Activated CD4-positive, alpha-beta T cell treated with anti-CD3 and anti-CD28 coated beads, Interleukin-2, Interleukin-6, amounts not matched to agents 100 ng/mL and 50 ng/mL, durations not matched to agents 16 hours and 8 hours (primary cell): ENCODE measurements around the gene CTTNBP2.
A peak's percentile ranks its signal among the peaks of the same experiment; 100 is the strongest.
"Not testable (repeated sequence)": the region's sequence is repeated elsewhere in the genome, so short reads cannot be mapped to it uniquely, and the experiment has no call there.

ENCODE experiments used
- DNase-seq: peaks from one replicate; pipeline ENCODE4 v3.0.0-alpha.2; 2020

The CTTNBP2 gene

DNA sequence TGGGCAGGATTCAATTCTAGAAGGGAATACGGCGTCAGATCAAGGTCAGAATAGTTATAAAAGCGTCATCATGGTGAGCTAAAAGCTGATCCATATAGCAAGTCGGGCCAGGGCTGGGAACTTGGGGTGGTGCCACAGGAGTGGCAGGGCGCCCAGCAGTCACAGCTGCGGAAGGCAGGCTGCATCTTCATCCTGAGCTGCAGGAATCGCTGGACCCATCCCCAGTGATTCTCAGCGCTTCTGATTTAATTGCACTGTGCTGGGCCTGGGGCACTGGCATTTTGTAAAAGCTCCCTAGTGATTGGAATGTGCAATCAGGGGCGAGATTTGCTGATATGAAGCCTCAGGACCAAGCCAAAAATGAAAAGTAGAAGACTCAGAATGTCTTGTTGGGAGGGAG, 135.3 kb downstream of the CTTNBP2 start:
- no peak for DNase-seq

DNA sequence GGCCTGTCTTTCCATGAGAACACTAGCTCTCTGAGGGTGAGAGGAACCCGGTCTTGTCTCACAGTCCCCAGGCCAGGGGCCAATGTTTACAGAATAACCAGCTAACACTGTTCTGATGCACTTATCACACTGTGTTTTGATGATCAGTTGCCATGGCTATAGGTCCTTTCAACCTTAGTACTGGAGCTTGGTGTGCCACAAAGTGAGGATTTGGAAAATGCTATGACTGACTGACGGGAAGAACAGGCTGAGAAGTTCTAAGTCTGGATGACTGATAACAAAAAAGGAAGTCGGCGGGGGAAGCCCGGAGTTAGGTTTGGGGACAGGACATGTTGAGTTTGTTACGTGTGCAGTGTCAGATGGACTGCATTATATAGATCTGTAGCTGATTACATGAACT, 141.8 kb downstream of the CTTNBP2 start:
- DNase-seq: peak; percentile 49

- DNase-seq: no peak
Measured at GRCh38 chr7:117730390-117730789, 142.9 kb downstream of the CTTNBP2 start.

GRCh38 chr7:117728890-117729624, 144.2 kb downstream of the CTTNBP2 start:
- DNase-seq: no peak

GRCh38 chr7:117724898-117725297, 148.3 kb downstream of the CTTNBP2 start:
- no peak for DNase-seq

GRCh38 chr7:117719377-117719776, 153.9 kb downstream of the CTTNBP2 start:
- DNase-seq: no peak

GRCh38 chr7:117718116-117718835, 155.0 kb downstream of the CTTNBP2 start:
- no peak for DNase-seq

DNA sequence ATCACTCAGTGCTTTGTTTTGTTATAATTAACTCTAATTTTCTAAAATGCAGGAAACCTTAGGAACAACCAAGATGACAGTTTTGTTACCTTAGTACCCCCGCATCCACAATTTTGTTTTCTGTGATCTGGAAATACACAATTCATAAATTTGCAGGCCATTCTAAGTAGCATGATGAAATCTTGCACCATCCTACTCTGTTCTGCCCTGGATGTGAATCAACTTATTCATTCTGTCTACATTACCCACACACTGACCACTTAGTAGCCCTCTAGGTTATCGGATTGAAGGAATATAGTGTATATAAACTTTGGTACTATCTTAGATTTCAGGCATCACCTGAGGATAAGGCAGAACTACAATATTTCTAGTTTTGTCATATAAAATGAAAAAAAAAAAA, 155.9 kb downstream of the CTTNBP2 start:
- no peak for DNase-seq

- DNase-seq: no peak
Measured at GRCh38 chr7:117716707-117717299, 156.4 kb downstream of the CTTNBP2 start.

DNA sequence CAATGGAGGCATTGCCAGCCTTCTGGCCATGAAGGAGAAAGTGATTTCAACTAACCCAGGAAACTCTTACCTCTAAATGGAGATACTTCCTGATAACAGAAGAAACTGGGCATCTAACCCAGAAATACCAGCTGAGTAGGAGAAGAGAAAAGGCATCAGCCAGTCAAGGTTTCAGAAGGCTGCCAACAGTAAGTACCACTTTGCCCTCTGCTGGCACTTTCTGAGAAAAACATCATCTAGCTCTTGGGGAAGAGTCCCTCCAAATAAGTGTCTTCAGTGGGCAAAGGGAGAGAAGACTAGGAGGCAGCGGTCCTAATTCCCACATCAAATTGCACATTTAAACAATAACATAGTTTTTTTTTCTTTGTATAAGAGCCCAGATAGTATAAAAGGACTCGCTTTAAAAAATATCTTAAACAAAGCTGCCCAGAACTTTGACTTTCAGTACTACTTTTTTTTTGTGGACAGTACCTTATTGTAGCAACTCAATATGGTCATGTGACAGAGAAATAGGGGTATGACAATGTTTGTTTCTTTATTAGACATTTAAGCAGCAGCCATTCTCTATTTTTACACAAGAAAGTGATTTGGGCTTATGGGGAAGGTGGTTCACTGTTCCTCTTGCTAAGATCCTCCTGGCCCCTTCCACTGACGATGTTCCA, 157.3 kb downstream of the CTTNBP2 start:
- peak; percentile 50 for DNase-seq

DNA sequence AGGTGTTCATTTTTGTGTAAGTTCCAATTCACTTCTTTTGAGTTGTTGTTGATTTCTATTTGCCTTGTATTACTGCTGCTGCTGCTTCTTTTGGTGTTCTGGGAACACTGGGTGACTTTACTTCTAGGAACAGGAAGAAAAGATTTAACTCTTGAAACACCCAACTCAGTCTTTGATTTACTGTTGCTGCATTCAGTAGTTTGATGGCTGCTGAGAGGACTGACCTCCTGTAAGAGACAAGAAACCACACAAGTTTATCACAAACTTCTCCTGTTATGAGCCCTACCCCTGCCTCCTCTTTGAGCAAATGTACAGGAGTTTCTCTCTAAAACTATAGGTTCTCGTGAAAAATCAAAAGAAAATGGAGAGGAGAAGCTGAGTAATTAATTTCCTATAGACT, 161.7 kb downstream of the CTTNBP2 start:
- DNase-seq: peak; percentile 14

GRCh38 chr7:117708173-117708572, 165.1 kb downstream of the CTTNBP2 start:
- DNase-seq: not testable (repeated sequence)

DNA sequence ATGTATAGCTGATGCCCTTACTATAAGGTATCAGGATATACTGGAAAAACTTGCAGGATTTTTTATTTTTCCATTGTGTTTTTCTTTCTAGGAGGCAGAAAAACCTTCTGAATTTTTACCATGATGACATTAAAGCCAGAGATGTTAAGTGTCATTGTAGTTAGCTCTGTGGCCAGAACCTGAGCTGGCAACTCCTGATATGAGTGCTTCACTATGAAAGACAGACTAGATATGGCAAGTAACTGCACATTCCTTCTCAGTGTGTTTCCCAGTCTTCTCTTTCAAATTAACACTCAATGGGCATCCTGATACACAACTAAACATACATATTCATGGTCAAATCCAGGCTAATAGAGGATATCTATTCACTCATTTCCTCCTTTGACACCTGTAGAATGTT, 166.2 kb downstream of the CTTNBP2 start:
- DNase-seq: peak; percentile 5

GRCh38 chr7:117706210-117706609, 167.0 kb downstream of the CTTNBP2 start:
- DNase-seq: no peak

GRCh38 chr7:117705630-117706029, 167.6 kb downstream of the CTTNBP2 start:
- no peak for DNase-seq

GRCh38 chr7:117704063-117704462, 169.2 kb downstream of the CTTNBP2 start:
- DNase-seq: no peak

DNA sequence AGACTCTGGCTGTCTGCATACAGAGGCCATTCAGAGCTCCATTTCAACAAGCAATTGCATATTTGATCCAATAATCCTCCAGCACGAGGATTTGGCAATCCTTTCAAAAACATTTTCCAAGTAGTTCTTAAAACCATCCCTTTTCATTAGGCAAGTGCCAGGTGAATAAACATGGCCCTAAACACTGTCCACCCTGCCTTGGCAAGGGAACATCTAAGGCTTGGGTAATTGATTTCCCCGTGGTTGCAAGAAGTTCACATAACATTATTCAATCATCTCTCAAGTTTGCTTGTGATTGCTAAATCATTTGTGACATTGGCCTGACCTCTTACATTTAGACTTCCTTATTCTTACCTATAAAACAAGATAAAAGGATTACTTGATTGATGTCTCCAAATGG, 175.2 kb downstream of the CTTNBP2 start:
- no peak for DNase-seq

GRCh38 chr7:117692338-117692737, 180.9 kb downstream of the CTTNBP2 start:
- DNase-seq: no peak

DNA sequence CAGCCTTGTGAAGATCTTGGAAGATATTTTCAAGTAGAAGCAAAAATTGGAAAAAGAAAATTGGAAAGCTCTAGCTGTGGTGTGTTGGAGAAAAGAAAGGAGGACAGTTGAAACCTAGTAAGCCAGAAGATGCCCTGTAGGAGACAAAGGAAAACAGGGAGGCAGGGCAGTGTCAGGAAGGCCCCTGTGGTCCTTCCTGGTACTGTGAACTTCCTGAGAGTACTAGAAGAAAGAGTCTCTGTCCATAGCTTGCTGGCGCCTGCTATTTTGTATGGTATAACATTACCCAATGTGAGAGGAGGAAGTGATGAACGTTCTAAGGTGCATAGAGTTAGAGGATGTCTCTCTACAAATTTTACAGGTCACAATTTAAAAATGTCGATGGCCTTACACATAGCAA, 183.1 kb downstream of the CTTNBP2 start:
- DNase-seq: no peak

GRCh38 chr7:117689406-117689805, 183.8 kb downstream of the CTTNBP2 start:
- DNase-seq: no peak

DNA sequence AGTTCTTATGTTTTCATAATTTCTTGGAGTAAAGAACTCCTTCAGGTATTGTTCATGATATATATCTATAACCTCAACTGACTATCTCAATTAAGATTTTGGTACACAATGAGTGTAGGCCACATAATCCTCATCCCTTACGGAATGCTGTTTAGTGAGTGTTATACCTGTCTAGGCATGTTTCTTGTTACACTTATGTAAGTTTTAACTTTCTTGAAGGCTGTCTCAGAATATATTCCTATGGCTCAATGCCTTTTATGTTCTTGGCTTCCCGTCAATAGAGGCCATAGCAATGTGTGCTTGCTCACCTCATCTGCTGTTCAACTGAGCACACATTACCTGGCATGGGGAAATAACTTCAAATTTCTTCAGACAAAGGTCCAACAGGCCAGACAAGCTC, 185.1 kb downstream of the CTTNBP2 start:
- no peak for DNase-seq

- DNase-seq: no peak
Measured at GRCh38 chr7:117686311-117686935, 186.8 kb downstream of the CTTNBP2 start.

GRCh38 chr7:117685795-117686194, 187.4 kb downstream of the CTTNBP2 start:
- no peak for DNase-seq
